ELF-1 (cell line): Measurements from ENCODE around the gene LRP2.

Experiments used
- DNase-seq: peaks from one replicate; pipeline ENCODE4 v3.0.0-alpha.2; 2016; ENCODE audit warnings: low read depth, low spot score

The LRP2 gene

GRCh38 chr2:169091256-169091655 is 271.1 kb downstream of the LRP2 start:
- DNase-seq = no peak

DNA sequence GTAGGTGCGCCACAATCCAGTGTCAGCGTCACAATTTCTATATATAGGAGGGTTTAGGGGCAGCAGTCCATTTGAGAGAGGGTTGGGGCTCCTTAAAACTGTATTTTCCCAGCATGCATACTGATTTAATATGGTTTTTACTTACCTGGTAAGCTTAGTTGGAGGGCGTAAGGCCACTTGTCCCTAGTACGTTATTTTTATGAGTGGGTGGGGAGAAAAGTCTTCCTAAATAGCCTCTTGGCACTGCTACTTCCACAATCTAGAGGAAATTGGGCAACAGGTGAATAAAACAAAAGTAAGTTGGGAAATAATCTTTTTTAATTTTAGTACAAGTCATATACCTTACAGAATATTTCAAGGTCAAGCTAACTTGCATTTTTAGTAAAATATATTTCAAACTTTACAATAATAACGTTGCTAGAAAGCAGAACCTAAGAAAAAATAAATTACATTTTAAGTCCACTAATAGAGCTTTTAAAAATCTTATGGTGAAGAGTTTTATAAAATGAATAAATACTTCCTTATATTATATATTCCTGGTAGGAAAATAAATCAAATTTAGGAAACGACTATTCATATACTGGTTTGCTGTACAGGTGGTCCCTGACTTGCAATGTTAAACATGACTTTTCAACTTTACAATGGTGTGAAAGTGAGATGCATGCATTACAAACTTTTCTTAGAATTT is 272.1 kb downstream of the LRP2 start:
- DNase-seq = no peak

- no peak for DNase-seq
These were observed 273.2 kb downstream of the LRP2 start for GRCh38 chr2:169089182-169089581.

DNA sequence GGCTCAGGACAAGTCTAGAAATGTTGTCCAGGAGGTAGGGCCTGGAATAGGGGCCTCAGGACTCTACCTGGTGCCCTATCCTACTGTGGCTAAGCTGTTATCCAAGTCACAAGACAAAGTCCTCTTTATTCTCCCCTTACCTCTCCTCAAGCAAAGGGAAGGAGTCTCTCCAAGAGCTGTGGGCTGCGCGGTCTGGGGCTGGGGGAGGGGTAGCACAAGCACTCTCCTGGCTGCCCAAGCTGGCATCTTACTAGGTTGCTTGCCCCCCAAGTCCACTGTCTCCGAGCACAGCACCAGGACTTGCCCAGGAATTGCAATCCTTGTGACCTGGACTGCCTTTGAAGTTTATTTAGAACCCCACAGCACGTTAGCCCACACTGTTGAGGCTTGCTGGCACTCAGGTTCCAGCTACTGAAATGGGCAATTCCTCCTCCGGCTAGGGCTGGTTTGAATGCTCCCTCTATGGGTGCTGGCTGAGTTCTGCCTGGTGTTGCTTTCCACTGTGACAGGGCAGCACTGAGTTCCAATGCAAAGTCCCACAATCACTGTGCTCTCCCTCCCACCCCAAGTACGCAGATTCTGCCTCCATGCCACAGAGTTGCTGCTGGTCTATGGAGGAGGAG is 274.5 kb downstream of the LRP2 start:
- peak; percentile 13 for DNase-seq

- DNase-seq = no peak
These were observed 275.4 kb downstream of the LRP2 start for GRCh38 chr2:169086893-169087467.

DNA sequence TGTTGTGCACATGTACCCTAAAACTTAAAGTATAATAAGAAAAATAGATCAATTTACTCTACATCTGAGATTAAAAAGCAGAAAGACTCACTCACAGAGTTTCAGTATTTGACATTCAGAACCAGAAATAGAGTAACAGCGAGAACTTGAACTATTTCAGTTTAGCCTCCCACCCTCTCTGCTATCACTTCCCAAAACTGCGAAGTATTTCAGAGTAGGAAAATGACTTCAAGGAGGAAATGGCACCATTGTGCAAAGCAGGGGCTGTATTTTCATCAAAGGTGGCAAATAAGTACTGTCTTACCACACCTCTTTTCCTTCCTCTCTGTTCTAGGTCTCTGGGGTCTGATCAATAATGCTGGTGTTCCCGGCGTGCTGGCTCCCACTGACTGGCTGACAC is 279.3 kb downstream of the LRP2 start:
- no peak for DNase-seq

DNA sequence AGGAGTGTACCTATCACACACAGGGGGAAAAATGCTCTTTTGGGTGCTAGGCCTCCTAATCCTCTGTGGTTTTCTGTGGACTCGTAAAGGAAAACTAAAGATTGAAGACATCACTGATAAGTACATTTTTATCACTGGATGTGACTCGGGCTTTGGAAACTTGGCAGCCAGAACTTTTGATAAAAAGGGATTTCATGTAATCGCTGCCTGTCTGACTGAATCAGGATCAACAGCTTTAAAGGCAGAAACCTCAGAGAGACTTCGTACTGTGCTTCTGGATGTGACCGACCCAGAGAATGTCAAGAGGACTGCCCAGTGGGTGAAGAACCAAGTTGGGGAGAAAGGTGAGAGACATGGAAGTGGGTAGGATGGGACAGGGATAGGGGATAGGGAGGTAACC is 280.8 kb downstream of the LRP2 start:
- no peak for DNase-seq

- no peak for DNase-seq
These were observed 281.9 kb downstream of the LRP2 start for GRCh38 chr2:169080250-169081069.

DNA sequence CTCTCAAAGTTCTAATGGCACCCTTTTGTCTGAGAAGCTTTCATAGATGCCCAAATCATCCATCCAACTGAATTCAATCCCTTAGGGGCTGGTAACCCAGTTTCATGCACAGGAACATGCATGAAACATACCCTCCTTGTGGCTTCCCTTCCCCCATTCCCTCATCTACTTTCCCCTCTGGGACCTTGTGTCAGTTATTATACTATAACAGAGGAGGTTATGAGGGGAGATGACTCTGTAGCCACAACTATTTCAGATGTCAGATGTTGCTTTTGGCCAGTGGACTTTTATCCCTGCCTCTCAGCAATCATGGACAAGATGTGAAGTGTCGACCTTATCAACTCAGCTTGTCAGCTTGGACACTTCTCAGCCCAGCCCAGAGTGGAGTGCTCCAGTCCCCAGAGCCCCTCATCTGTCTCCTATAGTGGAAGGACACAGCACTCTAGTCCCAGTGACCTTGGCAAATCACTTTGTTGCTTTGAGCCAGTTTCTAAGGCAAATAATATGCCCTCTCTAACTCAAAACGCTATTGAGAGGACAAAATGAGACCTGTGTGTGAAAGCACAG is 284.6 kb downstream of the LRP2 start:
- DNase-seq = no peak
